ENCODE measurements around the gene SLC5A10.

DNA sequence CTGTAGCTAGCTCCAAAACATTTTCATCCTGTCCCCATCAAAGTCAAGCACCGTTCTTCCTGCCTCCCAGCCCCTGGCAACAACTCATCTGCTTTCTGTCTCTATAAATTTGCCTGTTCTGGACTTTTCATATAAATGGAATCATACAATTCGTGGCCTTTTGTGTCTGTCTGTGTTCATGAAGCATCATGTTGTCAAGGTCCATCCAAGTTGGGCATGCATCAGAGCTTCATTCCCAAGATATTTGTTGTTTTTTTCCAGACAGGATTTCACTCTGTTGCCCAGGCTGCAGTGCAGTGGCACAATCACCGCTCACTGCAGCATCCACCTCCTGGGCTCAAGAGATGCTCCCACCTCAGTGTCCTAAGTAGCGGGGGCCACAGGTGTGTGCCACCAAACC, 5.9 kb downstream of the SLC5A10 start:
- TF ChIP-seq, protein P1, sequence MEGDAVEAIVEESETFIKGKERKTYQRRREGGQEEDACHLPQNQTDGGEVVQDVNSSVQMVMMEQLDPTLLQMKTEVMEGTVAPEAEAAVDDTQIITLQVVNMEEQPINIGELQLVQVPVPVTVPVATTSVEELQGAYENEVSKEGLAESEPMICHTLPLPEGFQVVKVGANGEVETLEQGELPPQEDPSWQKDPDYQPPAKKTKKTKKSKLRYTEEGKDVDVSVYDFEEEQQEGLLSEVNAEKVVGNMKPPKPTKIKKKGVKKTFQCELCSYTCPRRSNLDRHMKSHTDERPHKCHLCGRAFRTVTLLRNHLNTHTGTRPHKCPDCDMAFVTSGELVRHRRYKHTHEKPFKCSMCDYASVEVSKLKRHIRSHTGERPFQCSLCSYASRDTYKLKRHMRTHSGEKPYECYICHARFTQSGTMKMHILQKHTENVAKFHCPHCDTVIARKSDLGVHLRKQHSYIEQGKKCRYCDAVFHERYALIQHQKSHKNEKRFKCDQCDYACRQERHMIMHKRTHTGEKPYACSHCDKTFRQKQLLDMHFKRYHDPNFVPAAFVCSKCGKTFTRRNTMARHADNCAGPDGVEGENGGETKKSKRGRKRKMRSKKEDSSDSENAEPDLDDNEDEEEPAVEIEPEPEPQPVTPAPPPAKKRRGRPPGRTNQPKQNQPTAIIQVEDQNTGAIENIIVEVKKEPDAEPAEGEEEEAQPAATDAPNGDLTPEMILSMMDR (IDR thresholded peaks at IDR 0.05) = no peak
- TF ChIP-seq POLR2A (IDR thresholded peaks at IDR 0.05) (no peak), EP300 (IDR thresholded peaks at IDR 0.05) (no peak)

All from ovary (tissue), 3 donors.